NCI-H2107 (cell line): ENCODE results near the gene CAAP1.
"Not testable (repeated sequence)": the region's sequence is repeated elsewhere in the genome, so short reads cannot be mapped to it uniquely, and the experiment has no call there.

Experiments used
- DNase-seq: peaks from one replicate; lab custom pipeline; 2025; lab: John Stamatoyannopoulos, UW

The CAAP1 gene, protein sequence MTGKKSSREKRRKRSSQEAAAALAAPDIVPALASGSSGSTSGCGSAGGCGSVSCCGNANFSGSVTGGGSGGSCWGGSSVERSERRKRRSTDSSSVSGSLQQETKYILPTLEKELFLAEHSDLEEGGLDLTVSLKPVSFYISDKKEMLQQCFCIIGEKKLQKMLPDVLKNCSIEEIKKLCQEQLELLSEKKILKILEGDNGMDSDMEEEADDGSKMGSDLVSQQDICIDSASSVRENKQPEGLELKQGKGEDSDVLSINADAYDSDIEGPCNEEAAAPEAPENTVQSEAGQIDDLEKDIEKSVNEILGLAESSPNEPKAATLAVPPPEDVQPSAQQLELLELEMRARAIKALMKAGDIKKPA

GRCh38 chr9:26892251-26893029 is at the start of gene CAAP1:
CAAP1 (minus strand) TSS chr9:26892802; CDS start chr9:26892715, 87 bp downstream.
- DNase-seq: peak; percentile 74

DNA sequence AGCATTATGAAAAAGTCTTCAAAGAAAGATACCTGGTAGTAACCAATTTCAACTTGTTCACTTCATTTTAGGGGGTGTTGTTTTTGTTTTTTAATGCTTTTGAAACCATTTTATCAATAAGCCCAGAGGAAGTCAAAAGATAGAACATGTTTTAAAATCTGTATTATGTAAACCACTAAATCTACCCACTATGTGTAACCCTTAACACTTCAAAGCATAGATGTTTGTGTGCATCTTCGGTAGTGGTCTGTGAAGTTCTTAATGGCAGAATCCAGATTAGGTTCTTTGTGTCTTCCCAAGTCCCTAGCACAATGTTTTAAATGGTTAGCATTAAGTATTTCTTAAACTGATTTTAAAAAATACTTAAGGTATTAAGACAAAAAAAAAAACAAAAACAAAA is 48.2 kb upstream of the CAAP1 start:
- no peak for DNase-seq

DNA sequence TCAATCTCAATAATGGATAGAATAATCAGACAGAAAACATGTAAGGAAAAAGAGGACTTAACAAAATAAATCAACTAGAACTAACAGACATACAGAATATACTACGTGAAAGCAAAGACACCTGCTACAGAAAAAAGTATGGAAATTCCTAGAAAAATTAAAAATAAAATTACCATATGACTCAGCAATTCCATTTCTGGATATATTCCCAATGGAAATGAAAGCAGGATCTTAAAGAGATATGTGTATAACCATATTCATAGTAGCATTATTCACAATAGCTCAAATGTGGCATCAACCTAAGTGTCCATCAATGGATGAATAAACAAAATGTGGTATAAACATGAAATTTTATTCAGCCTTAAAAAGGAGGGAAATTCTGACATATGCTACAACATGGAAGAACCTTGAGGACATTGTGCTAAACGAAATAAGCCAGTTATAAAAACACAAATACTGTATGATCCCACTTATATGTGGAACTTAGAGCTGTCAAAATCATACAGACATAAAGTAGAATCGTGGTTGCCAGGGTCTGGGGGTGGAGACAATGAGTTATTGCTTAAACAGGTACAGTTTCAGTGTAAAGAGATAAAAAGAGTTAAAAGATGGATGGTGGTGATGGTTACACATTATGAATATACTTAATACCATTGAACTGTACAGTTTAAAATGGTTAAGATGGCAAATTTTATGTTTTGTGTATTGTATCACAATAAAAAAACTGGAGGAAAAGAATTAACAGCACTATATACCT is 47.5 kb upstream of the CAAP1 start:
- DNase-seq: no peak

GRCh38 chr9:26937816-26938371 is 45.3 kb upstream of the CAAP1 start:
- no peak for DNase-seq

- no peak for DNase-seq
These were observed 43.2 kb upstream of the CAAP1 start for GRCh38 chr9:26935847-26936246.

- no peak for DNase-seq
These were observed 36.4 kb upstream of the CAAP1 start for GRCh38 chr9:26928902-26929495.

- no peak for DNase-seq
These were observed 33.0 kb upstream of the CAAP1 start for GRCh38 chr9:26925609-26926008.

- no peak for DNase-seq
These were observed 27.1 kb upstream of the CAAP1 start for GRCh38 chr9:26919698-26920097.

DNA sequence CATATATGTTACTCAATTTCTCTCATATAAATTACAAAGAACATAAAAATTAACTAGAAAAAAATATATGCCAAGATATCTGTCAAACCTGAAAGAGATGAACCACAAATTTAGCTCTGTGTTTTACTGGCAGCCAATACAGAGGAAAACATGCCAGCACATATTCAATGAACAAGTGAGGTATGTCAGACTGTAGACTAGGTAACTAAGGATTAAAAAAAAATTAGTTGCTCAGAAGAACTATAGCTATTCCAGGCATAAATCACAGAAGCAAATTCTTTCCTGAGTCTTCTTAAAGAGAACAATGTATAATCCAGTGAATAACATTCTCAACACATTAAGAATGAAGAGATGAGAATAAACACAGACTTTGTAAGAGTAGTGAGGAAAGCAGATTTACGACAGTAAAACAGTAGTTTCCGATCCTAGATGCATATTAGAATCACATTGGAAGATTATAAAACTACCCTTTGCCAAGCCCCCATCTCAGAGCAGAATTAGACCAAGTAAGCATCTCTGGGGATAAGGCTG is 20.6 kb upstream of the CAAP1 start:
- no peak for DNase-seq

DNA sequence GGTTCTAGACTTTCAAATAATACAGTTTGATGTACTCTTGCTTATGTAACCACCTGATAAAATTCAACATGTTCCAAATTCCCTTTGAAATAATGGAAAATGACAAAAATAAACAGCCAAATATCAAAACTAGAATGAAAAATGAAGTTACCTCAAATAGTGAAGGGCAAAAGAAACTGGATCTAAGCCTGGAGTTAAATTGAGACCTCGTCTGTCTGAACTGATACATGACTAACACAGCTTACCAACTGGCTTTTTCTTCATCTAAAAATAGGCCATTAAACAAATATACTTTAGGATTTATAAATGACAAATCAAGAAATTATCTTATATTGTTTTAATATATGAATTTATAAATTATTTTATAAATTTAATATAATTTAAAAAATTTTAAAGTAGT is 12.1 kb upstream of the CAAP1 start:
- DNase-seq: no peak

- no peak for DNase-seq
These were observed 11.5 kb upstream of the CAAP1 start for GRCh38 chr9:26904070-26904469.

GRCh38 chr9:26893030-26893676 is 551 bp upstream of the CAAP1 start:
- DNase-seq: no peak

- no peak for DNase-seq
These were observed 876 bp downstream of the CAAP1 start for GRCh38 chr9:26891726-26892125.

DNA sequence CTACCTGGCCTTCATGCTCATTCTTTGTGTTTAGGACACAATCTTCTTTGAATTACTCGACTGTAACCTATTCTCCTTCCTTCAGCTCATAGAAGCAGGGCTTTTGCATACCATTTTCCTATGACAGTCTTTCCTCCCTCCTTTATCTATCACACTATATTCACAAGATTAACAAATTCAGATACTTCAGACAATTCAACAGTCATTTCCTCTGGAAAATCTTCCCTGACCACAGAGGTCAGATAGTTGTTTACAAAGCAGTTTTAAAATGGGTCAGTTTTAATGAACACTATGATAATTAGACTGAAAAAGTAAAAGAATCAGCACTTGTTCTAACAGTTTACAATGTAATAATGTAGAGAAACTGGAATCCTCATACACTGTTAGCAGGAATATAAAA is 4.3 kb downstream of the CAAP1 start:
- DNase-seq: no peak

- no peak for DNase-seq
These were observed 10.4 kb downstream of the CAAP1 start for GRCh38 chr9:26882154-26882553.

- DNase-seq: no peak
These were observed 12.3 kb downstream of the CAAP1 start for GRCh38 chr9:26880262-26880661.

DNA sequence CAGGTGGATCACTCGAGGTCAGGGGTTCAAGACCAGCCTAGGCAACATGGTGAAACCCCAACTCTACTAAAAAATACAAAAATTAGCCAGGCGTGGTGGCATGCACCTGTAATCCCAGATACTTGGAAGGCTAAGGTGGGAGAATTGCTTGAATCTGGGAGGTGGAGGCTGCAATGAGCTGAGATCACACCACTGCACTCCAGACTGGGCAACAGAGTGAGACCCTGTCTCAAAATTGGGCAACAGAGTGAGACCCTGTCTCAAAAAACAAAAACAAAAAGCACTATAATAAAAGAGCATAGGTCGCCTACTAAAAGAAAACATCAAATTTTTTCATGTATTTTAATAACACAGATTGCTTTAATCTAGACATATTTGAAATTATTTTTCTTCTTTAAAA is 17.4 kb downstream of the CAAP1 start:
- not testable (repeated sequence) for DNase-seq

DNA sequence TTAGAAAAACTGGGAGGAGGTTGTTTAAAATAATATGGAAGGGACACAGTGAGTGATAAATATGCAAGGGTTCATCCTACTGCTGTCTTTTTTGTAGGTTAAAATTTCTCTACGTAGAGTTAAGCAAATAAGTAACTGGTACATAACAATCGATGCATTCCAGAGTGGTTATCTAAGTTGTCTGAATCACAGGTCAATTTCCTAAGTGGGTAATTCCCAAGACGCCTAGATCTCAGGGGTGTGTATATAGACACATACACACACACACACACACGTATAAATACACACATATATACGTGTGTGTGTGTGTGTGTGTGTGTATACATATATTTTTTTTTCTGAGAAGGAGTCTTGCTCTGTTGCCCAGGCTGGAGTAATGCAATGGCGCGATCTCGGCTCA is 22.3 kb downstream of the CAAP1 start:
- DNase-seq: no peak

GRCh38 chr9:26863074-26863473 is 29.5 kb downstream of the CAAP1 start:
- DNase-seq: no peak

GRCh38 chr9:26856413-26857032 is 36.1 kb downstream of the CAAP1 start:
- DNase-seq: peak; percentile 4

DNA sequence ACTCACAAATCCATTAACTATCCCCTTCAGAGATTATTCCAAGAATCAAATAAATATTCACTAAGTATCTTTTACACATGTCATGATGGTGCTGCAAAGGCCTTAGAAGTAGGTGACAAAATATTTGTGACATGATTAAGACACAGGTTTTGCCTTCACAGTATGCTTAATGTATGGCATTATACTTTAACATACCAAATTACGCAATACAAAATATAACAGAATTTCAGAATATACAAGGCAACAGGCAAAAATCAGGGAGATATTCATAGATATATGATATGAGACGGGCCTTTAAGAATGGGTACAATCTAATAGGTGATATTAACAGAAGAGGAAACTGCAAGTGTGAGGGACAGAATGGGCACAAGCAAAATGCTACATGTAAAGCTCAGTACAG is 41.6 kb downstream of the CAAP1 start:
- DNase-seq: no peak
